DND-41 (cell line): ENCODE data around the gene PRODH2.

Experiments
- CTCF ChIP-seq: IDR thresholded peaks from 2 replicates; pipeline ENCODE4 v1.5.1; 2012; ENCODE audit warnings: borderline replicate concordance, low read length, moderate library complexity, mild to moderate bottlenecking; ENCODE audit not compliant: poor library complexity, severe bottlenecking; ENCODE audit errors: extremely low read depth
- EZH2 ChIP-seq: IDR thresholded peaks from 3 replicates; pipeline ENCODE4 v1.6.1; 2012; ENCODE audit warnings: borderline replicate concordance, low read depth, mild to moderate bottlenecking, moderate library complexity, low read length, inconsistent platforms; ENCODE audit not compliant: severe bottlenecking

GRCh38 chr19:35766571-35767104 lies 46.0 kb downstream of the PRODH2 start:
- TF ChIP-seq CTCF: no peak
- TF ChIP-seq EZH2: no peak
